Measurements from ENCODE around the gene SREBF2. TPM values are rescaled to one million over a fixed set of nuclear protein-coding genes. Genes with fewer than 3 reads are reported as not detected.

The SREBF2 gene
- total and polyA plus RNA-seq, 9 of the 15 experiments (the other 6 are each of a cell fraction or from before 2014, with no cell fraction given), result 1.1 to 84.2 (median 26.9) TPM

GRCh38 chr22:41914611-41915034 lies 81.7 kb downstream of the SREBF2 start (continued):
- peak; percentile 44 for TF ChIP-seq HMGN3 (IDR thresholded peaks at IDR 0.05; ENCODE audit: borderline replicate concordance, extremely low read depth, insufficient read length, low read depth, low read length)
- TF ChIP-seq RBM34 (IDR thresholded peaks at IDR 0.05; ENCODE audit: borderline replicate concordance, insufficient read depth, low read length), result no peak
- TF ChIP-seq RFX1 (IDR thresholded peaks at IDR 0.05), result no peak
- no peak for TF ChIP-seq ELF1 (tag; IDR thresholded peaks at IDR 0.05)
- TF ChIP-seq NONO (IDR thresholded peaks at IDR 0.05; ENCODE audit: low read depth in 2 of 2, low read length in 1 of 2), result 0 out of 4 replicates have a peak, but pooled peaks of 1 of the 2 experiments have one; percentile 44
- TF ChIP-seq ARID2 (IDR thresholded peaks at IDR 0.05), result no peak
- TF ChIP-seq E2F6 (IDR thresholded peaks at IDR 0.05; ENCODE audit: borderline replicate concordance in 1 of 2, extremely low read depth in 1 of 2, insufficient read depth in 1 of 2, insufficient read length in 1 of 2, low read depth in 1 of 2, low read length in 1 of 2, poor library complexity in 1 of 2, severe bottlenecking in 1 of 2), result peak in 1 of 2 experiments; percentile 4
- TF ChIP-seq RB1 (IDR thresholded peaks at IDR 0.05; ENCODE audit: low read depth), result 0 out of 2 replicates have a peak, but pooled peaks have one; percentile 43
- TF ChIP-seq SAFB (IDR thresholded peaks at IDR 0.05; ENCODE audit: borderline replicate concordance, low read depth, low read length), result no peak
